Panc1 (cell line): Measurements from ENCODE around the gene GTF3C5. TPM values are rescaled to one million over a fixed set of nuclear protein-coding genes. Genes with fewer than 3 reads are reported as not detected.

Experiments
- ATAC-seq: fragments of 200-7000 bp; cut with Tn5 transposase; 2 replicates; pipeline ENCODE4 v1.9.1; 2020; ENCODE audit warnings: mild to moderate bottlenecking, moderate library complexity
- BruUV-seq: library from RNA; stranded (reverse); fragments of 400-500 nt; replicated peaks from 2 replicates; lab custom pipeline; 2021; lab: Mats Ljungman, UMichigan
- CTCF ChIA-PET: fragments of 300-600 bp; sonication (Branson Sonifier 250); formaldehyde crosslinking; loops from one replicate; lab custom pipeline; 2022; ENCODE audit warnings: antibody characterized with exemption; lab: Charles Lee
- POLR2A ChIA-PET: fragments of 300-600 bp; sonication (Branson Sonifier 250); formaldehyde crosslinking; loops from one replicate; lab custom pipeline; 2022; ENCODE audit warnings: antibody characterized with exemption; lab: Charles Lee
- DNase-seq: peaks from one replicate; pipeline ENCODE4 v3.0.0-alpha.2; 2010; ENCODE audit warnings: low read depth, low spot score
- H3K27ac ChIP-seq: 2 replicates; pipeline ENCODE4 v1.5.1; 2011; ENCODE audit warnings: mild to moderate bottlenecking, low read length, inconsistent platforms
- H3K27me3 ChIP-seq: fragments of 200-500 bp; sonication (Bioruptor generic); 2 replicates; pipeline ENCODE4 v1.6.0; 2014; ENCODE audit warnings: low read length, inconsistent platforms; ENCODE audit not compliant: control insufficient read depth, insufficient read depth
- H3K36me3 ChIP-seq: fragments of 200-500 bp; sonication (Bioruptor generic); 2 replicates; pipeline ENCODE4 v1.5.1; 2014; ENCODE audit warnings: inconsistent platforms, mild to moderate bottlenecking, low read length, moderate library complexity; ENCODE audit not compliant: control insufficient read depth, insufficient read depth
- H3K4me1 ChIP-seq: 2 replicates; pipeline ENCODE4 v1.5.1; 2011; ENCODE audit warnings: inconsistent platforms, mild to moderate bottlenecking, low read length, moderate library complexity; ENCODE audit not compliant: control insufficient read depth, insufficient read depth
- H3K4me3 ChIP-seq, 2 experiments: 2 replicates each; pipeline ENCODE4 v1.5.1; 2011 to 2012; ENCODE audit warnings: low read depth in 2 of 2, low read length in 2 of 2, mild to moderate bottlenecking in 2 of 2, inconsistent platforms in 1 of 2, moderate library complexity in 1 of 2
- H3K9me3 ChIP-seq: fragments of 200-500 bp; sonication (Bioruptor generic); 2 replicates; pipeline ENCODE4 v1.5.1; 2014; ENCODE audit warnings: low read depth, mild to moderate bottlenecking, inconsistent platforms, low read length, moderate library complexity; ENCODE audit not compliant: control insufficient read depth, insufficient read depth
- CTCF ChIP-seq: fragments of 450-650 bp; IDR thresholded peaks from 2 replicates; pipeline ENCODE4 v1.5.1; 2017; ENCODE audit warnings: mild to moderate bottlenecking
- POLR2AphosphoS5 ChIP-seq: IDR thresholded peaks from 2 replicates; pipeline ENCODE4 v1.6.1; 2012; ENCODE audit warnings: mild to moderate bottlenecking, low read depth, low read length, moderate library complexity
- REST ChIP-seq, 2 experiments: IDR thresholded peaks; 2 replicates each; pipeline ENCODE4 v1.6.1; 2011 to 2012; ENCODE audit warnings: low read depth in 2 of 2, control low read depth in 1 of 2, low read length in 1 of 2, mild to moderate bottlenecking in 1 of 2, moderate library complexity in 1 of 2; ENCODE audit not compliant: insufficient read depth in 1 of 2
- SIN3A ChIP-seq: IDR thresholded peaks from 2 replicates; pipeline ENCODE4 v1.6.1; 2012; ENCODE audit warnings: low read depth, mild to moderate bottlenecking, low read length, moderate library complexity, borderline replicate concordance; ENCODE audit not compliant: insufficient read depth
- TCF7L2 ChIP-seq: IDR thresholded peaks from 2 replicates; pipeline ENCODE4 v1.6.1; 2011; ENCODE audit warnings: mild to moderate bottlenecking, low read depth, low read length, inconsistent platforms
- in situ Hi-C: cut with HindIII; loops from 2 replicates; pipeline ENCODE4 v1.10.0; 2016; ENCODE audit warnings: low sequenced_read_pairs, low pct_unique_long_range_greater_than_20kb
- intact Hi-C: fragments of 100-400 bp; cut with micrococcal nuclease; formaldehyde crosslinking; loops from one replicate; pipeline ENCODE4 v1.10.0; 2022; ENCODE audit not compliant: unreplicated experiment
- total RNA-seq: library from RNA; stranded (reverse); gene quantifications from one replicate; pipeline ENCODE4 v1.2.1, GENCODE V29; 2021; ENCODE audit not compliant: unreplicated experiment

GTF3C5 gene
- total RNA-seq, 1 experiment from 2014 or later = 47.7 TPM

GRCh38 chr9:133058550-133059320 lies 27.9 kb downstream of the GTF3C5 start:
- no peak overlapping the region for H3K4me3 ChIP-seq
- ChIA-PET CTCF (no interaction called here), POLR2A (no interaction called here)
- no peak for DNase-seq
- no peaks in the 10 kb centered on the region for H3K4me1 ChIP-seq
- H3K27me3 ChIP-seq = no peaks in the 10 kb centered on the region
- H3K27ac ChIP-seq = no peak overlapping the region
- no TSS peak for BruUV-seq
- no peaks in the 10 kb centered on the region; the same call in 1 of the 2 replicates for H3K36me3 ChIP-seq
- no peaks in the 10 kb centered on the region for H3K9me3 ChIP-seq
- in situ Hi-C loops = no loop called here
- intact Hi-C loops = no loop called here
- no peak for TF ChIP-seq CTCF
- no peak for TF ChIP-seq TCF7L2
- no peak for TF ChIP-seq REST (IDR thresholded peaks at IDR 0.05; ENCODE audit: insufficient read depth in 1 of 2, low read depth in 2 of 2, low read length in 1 of 2)
- no peak for TF ChIP-seq SIN3A
- TF ChIP-seq POLR2AphosphoS5 = no peak
- ATAC-seq = no peak

- in situ Hi-C loops = no loop called here
- ChIA-PET POLR2A (interaction anchor here (0.7 kb wide), 1 partner anchor 180 kb away, joined by 9 read pairs; no protein-coding TSS in a partner anchor), CTCF (no interaction called here)
- Histone ChIP-seq H3K4me3 (no peak overlapping the region), H3K36me3 (no peaks in the 10 kb centered on the region), H3K27me3 (no peaks in the 10 kb centered on the region), H3K4me1 (no peaks in the 10 kb centered on the region), H3K9me3 (no peaks in the 10 kb centered on the region), H3K27ac (no peak overlapping the region)
- no peak for TF ChIP-seq POLR2AphosphoS5
- no peak for TF ChIP-seq CTCF
- TF ChIP-seq REST (IDR thresholded peaks at IDR 0.05; ENCODE audit: insufficient read depth in 1 of 2, low read depth in 2 of 2, low read length in 1 of 2) = no peak
- no peak for TF ChIP-seq TCF7L2
- no peak for TF ChIP-seq SIN3A
- DNase-seq = no peak
- BruUV-seq = TSS peak; percentile 74
- no peak for ATAC-seq
- intact Hi-C loops = no loop called here
Observed at GRCh38 chr9:133059623-133060022, 28.8 kb downstream of the GTF3C5 start.
